CD4-positive, alpha-beta T cell treated with Interleukin-15 for 1 hour (primary cell): ENCODE results near the gene MECR.
"Not testable (repeated sequence)": the region's sequence is repeated elsewhere in the genome, so short reads cannot be mapped to it uniquely, and the experiment has no call there.

ENCODE experiments used
- DNase-seq: peaks from one replicate; pipeline ENCODE4 v3.0.0-alpha.2; 2020

The MECR gene

DNA sequence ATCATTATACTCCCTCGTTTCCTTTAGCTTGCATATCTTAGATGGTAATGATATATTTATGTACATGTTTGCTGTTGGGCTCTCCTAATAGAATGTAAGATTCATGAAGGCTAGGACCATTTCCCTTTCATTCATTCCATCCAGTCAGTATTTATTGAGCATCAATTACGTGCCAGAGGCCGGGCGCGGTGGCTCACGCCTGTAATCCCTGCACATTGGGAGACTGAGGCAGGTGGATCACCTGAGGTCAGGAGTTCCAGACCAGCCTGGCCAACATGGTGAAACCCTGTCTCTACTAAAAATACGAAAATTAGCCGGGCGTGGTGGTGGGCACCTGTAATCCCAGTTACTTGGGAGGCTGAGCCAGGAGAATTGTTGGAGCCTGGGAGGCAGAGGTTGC is 4.1 kb upstream of the MECR start:
- not testable (repeated sequence) for DNase-seq

DNA sequence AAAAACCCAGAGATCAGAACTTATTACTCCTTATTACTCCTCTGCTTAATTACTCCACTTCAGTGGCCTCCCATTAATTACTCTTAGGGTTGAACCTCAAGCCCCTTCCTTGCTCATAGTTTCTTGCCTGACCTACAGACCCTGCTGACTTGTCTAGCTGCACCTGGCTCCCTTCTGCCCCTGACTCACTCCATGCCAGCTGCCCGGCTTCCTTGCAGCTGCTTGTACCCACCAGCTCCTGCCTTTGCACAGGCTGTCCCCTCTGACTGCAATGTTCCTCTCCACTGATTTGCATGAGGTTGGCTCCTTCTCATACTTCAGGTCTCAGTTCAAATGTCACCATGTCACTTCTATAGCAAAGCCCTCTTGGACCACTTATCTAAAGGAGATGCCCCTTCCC is 3.7 kb upstream of the MECR start:
- DNase-seq = no peak

DNA sequence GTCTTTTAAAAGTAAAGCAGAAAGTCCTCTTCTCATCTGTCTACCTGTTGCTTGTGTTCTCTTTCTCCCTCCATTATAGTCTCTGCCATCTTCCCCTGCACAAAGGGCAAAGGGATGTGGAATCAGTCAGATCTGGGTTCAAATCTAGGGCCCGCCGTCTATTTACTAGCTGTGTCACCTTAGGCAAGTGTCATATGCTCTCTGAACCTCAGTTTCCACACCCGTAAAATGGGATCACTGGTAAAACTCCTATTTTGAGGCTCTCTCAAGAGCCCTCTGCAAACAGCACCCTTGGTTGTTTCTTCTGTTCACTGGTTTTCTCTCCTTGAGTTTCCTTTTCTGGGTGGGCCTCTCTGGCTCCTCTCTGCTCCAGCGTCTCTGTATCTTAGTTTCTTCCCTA is 3.0 kb upstream of the MECR start:
- DNase-seq = no peak

DNA sequence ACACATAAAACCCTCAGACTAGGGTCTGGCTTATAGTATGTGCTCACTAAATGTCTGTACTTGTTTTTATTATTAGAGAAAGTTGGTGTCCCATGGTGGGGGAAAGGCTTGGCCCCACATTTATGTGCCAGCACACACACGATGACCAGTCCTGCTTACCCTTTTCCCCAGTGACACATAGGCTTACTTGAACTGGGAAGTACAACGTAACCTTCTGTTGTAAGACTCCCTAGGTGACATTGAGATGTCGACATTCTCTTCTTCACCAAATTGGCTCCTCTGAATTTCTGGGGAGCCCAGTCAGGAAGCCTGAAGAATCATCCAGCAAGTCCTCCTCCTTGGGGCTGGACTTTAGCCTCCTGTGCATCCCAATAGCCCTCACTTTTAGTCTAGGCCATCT is 1.7 kb upstream of the MECR start:
- no peak for DNase-seq

DNA sequence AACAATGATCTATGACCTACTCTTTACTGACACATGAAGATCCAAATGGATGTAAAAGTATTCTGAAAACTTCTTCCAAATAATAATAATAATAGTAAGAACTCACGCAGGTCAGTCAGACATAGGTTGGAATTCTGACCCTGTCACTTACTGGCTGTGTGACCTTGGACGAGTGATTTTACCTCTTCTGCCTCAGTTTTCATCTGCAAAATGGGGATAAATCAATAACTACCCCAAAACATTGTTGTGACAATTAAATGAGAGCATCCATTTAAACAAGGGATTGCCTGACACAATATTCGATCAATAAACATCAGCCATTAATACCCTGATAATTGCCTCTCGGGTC is 556 bp downstream of the MECR start:
- no peak for DNase-seq

DNA sequence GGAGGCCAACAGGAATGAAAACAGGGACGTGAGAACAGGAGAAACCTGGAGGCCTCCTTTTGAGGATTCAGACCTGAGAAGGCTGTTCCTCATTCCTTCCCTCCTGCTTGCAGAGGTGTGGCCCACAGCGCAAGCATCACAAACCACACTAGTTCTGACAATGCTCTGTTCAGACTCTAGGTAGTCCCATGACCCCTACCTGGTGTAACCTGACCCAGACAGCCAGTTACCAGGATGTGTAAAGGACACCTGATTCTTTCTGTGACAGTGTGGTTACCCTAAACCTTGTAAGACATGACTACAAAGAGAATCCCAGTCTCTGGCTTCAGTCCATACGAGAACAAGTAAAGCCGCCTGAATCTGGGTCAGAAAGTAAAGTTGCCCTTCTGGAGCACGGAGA is 3.2 kb downstream of the MECR start:
- no peak for DNase-seq

DNA sequence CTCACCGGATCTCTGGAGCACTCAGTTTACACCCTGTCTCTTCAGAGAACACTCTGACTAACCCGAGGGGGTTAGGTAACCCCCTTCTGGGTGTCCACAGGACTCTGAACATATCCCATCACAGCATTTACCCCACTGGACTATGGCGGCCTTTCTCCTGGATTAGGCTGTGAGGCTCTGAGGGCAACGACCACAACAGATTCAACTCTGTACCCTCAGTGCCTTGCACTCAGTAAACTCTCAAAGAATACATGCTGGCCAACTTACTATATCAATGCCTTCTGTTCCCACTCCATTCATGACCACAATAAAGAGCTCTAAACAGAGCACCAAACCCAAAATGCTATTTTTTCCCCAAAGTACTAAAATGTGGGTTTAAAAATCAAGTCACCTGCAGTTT is 5.4 kb downstream of the MECR start:
- no peak for DNase-seq

DNA sequence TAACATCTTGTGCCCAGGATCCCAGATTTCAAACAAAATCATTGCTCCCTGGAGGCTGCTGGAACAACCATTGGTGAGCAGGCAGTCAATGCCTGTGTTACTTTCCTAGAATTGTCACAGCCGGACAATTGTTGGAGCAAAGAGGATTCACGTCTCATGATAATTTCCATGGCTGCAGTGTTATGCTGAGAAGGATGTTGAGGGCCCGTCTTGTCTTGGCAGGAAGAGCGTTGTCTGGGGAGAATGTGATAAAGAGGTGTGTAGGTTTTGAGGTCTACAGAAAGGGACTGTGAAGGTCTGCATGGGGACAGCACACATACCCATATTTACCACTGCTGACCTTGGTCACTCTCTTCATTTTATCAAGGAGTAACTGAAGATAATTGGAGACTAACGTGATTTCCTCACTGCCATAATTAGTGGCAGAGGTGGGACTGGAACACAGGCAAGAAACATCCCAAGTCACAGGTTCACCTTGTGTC is 6.3 kb downstream of the MECR start:
- DNase-seq = no peak

DNA sequence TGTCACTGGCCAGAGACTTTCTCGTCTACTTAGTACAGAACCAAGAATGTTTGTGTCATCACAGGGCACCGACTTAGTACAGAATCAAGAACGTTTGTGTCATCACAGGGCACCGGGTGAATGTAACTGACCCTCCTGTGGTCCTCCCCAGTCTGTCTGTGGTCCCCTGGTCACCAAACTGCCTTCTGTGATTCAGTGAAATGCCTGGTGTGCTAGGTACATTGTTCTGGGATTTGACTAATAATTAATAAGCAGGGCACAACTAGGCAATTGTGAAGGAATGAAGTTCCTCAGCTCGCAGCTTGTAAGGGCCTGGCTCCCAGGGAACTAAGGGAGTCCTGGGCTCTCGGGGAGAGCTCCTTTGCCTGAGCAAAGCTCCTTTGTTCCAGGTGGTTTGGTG is 7.2 kb downstream of the MECR start:
- DNase-seq = no peak

DNA sequence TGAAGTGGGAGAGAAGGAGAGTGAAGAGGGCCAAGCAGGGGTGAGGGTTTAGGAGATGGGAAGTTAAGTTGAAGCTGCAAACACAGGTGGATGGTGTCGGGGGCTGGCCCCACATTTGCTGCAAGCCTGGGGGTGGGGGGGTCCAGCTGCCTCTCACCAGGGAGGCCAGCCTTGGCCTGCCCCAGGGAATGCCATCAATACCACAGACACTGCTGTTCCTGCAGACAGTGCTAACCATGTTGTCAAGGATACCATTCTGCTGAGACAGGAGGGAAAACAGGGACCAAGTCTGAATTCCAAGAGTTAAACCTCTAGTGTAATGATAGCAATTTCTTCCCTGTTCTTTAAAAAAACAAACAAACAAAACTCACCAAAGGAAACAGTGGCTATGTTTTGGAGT is 8.0 kb downstream of the MECR start:
- no peak for DNase-seq

DNA sequence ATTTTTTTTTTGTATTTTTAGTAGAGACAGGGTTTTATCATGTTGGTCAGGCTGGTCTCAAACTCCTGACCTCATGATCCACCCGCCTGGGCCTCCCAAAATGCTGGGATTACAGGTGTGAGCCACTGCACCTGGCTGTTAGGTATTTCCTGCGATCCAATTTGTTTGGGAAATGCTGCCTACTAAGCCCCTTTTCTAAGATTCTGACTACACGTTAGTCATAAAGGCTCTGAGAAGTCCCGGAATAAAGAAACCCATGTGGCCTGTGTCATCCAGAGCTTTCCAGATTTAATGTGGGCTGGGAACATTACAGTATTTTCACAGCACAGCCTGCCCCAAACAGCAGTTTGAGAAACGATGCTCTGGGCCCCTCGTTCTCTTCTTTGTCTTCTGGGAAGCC is 8.5 kb downstream of the MECR start:
- not testable (repeated sequence) for DNase-seq

DNA sequence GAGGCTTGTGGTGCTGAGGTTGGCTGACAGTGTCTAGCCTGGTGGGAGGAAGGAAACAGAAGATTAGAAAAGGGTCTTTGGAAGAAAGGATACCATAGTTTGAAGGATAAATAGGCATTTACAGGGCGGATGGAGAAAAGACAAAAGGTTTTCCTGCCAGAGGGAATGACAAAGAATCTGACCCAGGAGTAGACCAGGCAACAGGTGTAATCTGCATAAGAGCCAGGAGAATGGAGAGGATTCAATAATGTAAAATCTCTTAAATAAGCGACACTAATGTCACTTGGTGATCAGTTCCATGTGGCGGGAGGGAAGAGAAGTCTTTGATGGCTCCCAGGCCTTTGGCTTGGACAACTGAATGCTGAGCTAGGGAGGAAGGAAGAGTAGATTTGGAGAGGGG is 9.4 kb downstream of the MECR start:
- no peak for DNase-seq

DNA sequence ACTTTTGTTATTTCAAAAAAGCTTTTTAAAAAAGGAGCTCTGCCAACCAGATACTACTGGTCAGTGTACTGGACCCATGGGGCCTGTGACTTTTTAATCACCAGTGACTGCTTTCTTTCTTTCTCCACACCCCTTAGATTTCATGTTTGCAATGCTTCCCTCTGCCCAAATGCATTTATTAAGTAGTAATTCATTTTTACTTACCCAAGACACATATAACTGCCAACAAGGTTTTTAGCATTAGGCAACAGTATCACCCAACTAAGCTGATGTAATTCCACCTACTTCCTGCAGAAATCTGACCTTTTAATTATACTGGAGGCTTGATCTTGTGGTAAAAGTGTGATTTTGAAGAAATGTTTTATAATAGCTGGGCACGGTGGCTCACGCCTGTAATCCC is 12.5 kb downstream of the MECR start:
- DNase-seq = no peak

DNA sequence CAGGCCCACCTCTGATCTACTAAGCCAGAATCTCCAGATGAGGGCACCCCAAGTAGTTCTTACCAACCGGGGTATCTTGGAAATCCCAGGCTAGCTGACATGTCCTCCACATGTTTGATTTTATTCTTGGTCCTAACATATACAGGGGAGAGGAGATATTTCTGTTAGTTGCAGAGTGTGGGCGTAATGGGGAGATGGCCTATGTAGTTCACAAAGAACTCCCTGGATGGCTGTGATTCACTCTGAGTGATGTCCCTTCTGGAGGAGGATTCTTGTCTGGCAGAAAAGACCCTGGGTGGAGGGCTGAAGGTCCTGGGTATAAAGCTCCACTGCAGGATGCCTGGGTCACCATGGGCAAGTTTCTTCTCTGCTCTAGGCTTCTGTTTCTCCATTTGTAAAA is 13.1 kb downstream of the MECR start:
- DNase-seq = no peak

DNA sequence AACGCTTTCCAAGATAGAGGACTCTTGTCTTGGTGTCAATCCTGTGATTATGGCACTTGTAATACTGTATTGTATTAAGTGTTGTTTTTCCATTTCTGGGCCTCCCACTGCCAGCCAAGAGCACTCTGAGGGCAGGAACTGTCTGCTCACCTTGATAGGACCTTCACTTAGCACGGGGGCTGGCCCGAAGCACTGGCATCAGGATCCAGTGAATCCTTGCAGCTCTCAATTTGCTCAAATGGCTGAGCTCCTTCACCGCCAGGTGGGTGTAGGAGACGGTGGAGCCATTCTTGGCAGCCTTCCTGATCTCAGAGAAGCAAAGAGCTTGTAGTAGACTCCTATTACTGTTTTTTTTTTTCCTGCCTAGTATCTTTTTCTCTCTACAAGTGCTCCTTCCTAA is 17.7 kb downstream of the MECR start:
- DNase-seq = no peak

DNA sequence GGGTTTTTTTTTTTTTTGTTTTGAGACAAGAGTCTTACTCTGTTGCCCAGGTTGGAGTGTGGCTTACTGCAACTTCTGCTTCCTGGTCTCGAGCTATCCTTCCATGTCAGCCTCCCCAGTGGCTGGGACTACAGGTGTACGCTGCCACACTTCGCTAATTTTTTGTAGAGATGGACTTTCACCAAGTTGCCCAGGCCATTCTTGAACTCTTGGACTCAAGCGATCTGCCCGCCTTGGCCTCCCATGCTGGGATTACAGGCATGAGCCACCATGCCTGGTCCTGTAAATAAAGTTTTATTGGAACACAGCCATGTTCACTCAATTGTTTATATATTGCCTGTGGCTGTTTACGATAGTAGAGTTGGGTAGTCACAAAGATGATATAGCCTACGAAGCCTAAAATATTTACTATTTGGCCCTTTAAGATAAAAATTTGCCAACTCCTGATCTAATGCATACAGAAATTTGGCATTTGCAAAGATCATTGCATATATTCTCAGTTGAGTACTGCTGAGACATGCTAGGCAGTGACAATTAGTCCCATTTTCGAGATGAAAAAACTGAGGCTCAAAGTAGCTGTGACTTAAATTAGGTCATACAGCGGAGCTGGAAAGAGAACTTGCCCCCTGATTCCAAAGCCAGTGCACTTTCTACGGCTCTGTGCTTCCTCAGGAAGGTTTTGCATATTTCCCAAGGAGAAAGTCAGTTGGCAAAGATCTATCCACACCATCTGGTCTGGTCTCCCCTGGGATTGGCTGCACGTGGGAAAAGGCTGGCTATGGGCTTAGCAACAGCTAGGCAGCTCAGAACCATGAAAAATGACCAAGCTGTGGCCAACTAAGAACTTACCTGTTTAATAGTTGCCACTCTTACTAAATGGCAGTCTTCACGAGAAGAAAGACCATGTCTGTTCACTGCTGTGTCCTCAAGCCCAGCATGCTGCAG is 19.4 kb downstream of the MECR start:
- no peak for DNase-seq

DNA sequence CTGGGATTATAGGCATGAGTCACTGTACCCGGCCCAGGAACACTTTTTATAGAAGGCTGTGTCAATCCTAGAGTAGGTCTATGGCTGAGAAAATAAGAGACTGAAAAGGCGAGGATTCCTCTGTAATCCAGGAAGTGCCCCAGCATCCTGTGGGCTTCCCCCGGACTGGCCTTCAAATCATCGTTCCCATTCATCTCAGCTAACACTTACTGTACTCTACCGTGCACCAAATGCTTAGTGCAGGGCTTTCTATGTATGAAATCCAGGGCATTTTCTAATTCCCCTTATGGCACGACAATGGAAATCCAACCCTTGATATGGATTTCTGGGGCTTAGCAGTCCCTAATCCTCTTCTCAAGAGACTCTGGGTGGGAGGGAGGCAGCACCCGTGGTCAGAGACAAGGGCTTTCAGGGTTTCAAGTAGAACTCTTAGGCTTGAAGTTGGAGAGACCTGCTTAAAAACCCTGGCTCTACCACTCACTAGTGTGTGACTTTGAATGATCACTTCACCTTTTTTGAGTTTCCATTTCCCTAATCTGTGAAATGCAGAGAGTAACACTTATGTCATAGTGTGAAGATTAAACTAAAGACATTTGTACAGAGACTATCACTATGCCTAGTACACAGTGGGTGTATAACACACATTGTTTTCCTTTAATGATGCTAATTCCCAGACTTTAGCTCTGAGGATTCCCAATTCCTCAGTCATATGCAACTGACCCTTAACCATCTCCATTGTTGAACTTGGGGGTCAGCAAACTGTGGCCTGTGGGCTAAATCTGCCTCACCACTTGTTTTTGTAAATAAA is 20.3 kb downstream of the MECR start:
- DNase-seq = no peak

DNA sequence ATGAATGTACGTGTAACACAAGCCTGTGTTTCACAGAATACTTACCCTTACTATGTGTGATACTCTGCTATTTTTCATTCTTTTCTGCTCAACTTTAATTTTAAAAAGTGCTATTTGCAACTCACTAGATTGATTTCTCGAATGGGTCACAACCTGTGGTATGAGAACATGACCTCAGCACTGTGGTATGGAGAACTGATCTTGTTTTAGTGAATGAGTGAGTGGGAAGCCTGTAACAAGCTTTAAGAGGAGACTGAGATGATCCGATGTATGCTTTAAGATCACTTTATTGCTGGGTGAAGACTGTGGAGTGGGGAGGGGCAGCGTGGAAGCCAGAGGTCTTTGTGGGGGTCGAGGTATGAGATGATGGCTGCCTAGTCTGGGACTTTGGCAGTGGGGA is 21.6 kb downstream of the MECR start:
- DNase-seq = no peak

DNA sequence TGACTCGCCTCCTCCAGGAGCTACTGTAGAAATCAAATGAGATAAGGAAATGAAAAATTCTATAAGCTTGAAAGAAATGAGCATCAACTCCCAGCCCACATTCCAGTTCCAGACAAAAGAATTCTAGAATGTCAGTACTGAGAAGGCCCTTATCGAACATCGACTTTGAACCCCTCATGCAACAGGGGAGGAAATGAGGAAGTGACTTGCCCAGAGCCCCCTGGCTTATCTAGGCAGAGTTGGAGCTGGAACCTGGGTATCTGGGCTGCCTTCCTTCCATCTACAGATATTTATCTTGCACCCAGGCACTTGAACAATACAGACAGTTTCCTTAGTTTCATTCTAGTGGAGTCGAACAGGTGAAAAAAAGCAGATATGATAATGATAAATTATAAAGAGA is 22.3 kb downstream of the MECR start:
- DNase-seq = no peak

DNA sequence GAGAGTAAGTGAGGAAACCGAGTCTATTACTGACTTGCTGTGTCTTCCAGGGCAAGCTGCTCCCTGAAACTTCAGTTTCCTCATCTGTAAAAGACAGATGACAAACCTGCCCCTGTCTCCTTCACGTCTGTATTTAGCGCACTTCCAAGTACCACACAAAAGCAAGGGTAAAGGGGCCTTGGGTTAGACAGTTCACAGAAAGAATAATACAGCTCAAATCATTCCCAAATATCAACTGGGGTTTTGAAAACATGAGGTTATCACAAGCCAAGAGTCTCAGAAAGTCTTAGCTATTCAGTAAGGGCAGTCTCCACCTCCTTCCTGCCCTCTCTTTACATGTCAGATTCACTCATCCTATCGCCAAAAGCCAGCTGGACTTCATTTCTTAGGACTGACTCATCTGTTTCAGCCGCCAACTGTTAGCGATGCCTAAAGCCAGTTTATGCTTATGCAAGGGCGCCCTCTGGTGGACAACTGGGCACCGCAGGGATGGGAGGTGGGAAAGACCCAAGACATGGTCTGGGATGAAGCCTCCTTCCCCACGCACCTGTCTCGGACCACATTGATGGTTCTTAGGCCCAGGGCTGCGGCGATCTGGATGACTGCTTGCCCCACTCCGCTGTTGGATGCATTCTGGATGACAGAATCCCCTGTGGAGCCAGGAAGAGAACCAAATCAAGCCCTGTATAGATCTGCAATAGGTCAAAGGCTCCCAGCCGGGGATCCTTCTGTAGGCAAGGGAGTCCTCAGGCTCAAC is 28.0 kb downstream of the MECR start:
- peak; percentile 79 for DNase-seq

DNA sequence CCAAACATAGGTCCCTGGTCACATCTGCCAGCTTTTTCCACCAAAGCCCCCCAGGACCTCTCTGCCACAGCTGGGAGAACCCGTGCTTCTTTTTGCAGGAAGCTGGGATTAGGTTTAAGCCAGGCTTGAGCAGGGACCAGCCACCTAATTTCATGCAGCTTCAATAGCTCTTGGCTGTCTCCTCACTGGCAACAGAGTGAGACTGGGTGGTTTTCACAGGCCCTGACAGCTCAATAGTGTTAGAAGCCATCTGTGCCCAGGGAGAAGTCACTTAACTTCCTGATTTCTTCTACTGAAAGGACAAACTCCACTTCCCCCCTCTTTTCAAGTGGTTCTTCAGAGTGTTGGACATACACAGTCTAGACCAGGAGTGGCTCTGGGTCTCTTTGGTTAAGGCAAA is 28.7 kb downstream of the MECR start:
- no peak for DNase-seq

DNA sequence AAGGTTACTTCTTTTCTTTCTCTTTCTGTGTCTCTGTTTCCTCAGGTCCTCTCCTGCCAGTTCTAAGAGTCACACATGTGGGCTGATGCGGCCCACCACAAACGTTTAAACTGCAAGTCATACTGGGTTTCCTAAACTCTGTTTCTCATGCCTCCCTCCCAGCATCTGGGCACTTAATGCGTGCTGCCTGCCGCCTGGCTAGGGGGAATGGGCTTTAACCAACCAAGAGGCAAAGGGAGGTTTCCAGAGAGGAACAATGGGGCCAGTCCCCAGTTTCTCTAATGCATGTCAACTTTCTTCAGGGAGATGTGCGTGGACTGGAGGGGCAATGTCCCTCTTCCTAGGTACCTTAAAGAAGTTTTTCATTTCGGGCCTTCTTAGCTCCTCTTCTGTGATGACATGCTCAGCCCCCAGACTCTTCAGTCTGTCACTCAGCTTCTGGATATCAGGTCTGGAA is 29.1 kb downstream of the MECR start:
- no peak for DNase-seq

DNA sequence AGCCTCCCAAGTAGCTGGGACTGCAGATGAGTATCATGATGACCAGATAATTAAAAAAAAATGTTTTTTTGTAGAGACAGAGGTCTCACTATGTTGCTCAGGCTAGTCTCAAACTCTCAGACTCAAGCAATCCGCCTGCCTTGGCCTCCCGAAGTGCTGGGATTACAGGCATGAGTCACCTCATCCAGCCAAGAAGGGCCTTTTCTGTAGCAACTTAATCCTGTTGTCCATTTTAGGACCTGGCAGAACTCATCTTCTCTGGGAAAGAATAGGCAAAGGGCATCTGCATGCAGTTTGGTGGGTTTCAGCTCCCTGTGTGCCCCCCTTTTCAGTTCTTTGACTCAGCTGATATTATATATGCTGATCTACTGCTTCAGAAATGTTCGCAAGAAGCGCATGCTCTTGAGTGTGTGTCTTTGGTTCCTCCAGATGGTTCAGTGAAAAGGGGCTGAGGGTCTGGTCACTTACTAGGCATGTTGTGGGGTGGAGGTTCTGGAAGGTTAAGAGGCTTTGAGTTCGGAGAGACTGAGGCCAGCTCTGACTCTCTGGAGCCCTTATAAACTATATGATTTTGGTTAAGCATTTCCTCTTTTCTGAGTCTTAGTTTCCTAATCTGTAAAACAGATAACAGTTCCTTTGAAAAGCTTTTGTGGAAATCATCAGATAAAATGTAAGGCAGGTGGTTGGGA is 29.7 kb downstream of the MECR start:
- no peak for DNase-seq
